IPS-15b (cell line): ENCODE data around the gene GLS.

ENCODE experiments used
- H3K27me3 ChIP-seq: one replicate; pipeline ENCODE4 v1.6.1; 2013; ENCODE audit warnings: low read length; ENCODE audit not compliant: control insufficient read depth, insufficient read depth
- H3K36me3 ChIP-seq: one replicate; pipeline ENCODE4 v1.6.1; 2013; ENCODE audit warnings: low read length; ENCODE audit not compliant: control insufficient read depth, insufficient read depth
- H3K4me1 ChIP-seq: one replicate; pipeline ENCODE4 v1.6.1; 2013; ENCODE audit warnings: mild to moderate bottlenecking, low read length; ENCODE audit not compliant: control insufficient read depth, insufficient read depth
- H3K4me3 ChIP-seq: one replicate; pipeline ENCODE4 v1.5.1; 2013; ENCODE audit warnings: low read depth, low read length
- H3K9ac ChIP-seq: one replicate; pipeline ENCODE4 v1.6.1; 2013; ENCODE audit warnings: low read depth, mild to moderate bottlenecking, low read length
- H3K9me3 ChIP-seq: one replicate; pipeline ENCODE4 v1.6.1; 2013; ENCODE audit warnings: mild to moderate bottlenecking, low read length; ENCODE audit not compliant: control insufficient read depth, insufficient read depth

Gene GLS

GRCh38 chr2:190891889-190892288 lies 11.3 kb downstream of the GLS start:
- Histone ChIP-seq H3K4me3 (no peak overlapping the region), H3K27me3 (no peaks in the 10 kb centered on the region), H3K36me3 (no peaks in the 10 kb centered on the region), H3K9ac (no peak overlapping the region), H3K9me3 (no peaks in the 10 kb centered on the region), H3K4me1 (peaks cover 8% of the 10 kb centered on the region)

- H3K4me1 ChIP-seq: peaks cover 4% of the 10 kb centered on the region
- H3K9me3 ChIP-seq: no peaks in the 10 kb centered on the region
- H3K4me3 ChIP-seq: no peak overlapping the region
- H3K9ac ChIP-seq: no peak overlapping the region
- H3K36me3 ChIP-seq: no peaks in the 10 kb centered on the region
- H3K27me3 ChIP-seq: no peaks in the 10 kb centered on the region
Observed at GRCh38 chr2:190893157-190893556, 12.5 kb downstream of the GLS start.

GRCh38 chr2:190896477-190896876 lies 15.9 kb downstream of the GLS start:
- Histone ChIP-seq H3K4me1 (no peaks in the 10 kb centered on the region), H3K9me3 (no peaks in the 10 kb centered on the region), H3K27me3 (no peaks in the 10 kb centered on the region), H3K9ac (no peak overlapping the region), H3K4me3 (no peak overlapping the region), H3K36me3 (no peaks in the 10 kb centered on the region)

GRCh38 chr2:190903693-190904450 lies 23.3 kb downstream of the GLS start:
- H3K4me3 ChIP-seq: no peak overlapping the region
- H3K36me3 ChIP-seq: no peaks in the 10 kb centered on the region
- no peak overlapping the region for H3K9ac ChIP-seq
- H3K9me3 ChIP-seq: no peaks in the 10 kb centered on the region
- H3K4me1 ChIP-seq: no peaks in the 10 kb centered on the region
- H3K27me3 ChIP-seq: no peaks in the 10 kb centered on the region

GRCh38 chr2:190904640-190905261 lies 24.1 kb downstream of the GLS start:
- H3K36me3 ChIP-seq: no peaks in the 10 kb centered on the region
- no peak overlapping the region for H3K9ac ChIP-seq
- no peaks in the 10 kb centered on the region for H3K4me1 ChIP-seq
- no peaks in the 10 kb centered on the region for H3K9me3 ChIP-seq
- no peak overlapping the region for H3K4me3 ChIP-seq
- no peaks in the 10 kb centered on the region for H3K27me3 ChIP-seq

GRCh38 chr2:190908532-190908931 lies 27.9 kb downstream of the GLS start:
- Histone ChIP-seq H3K4me1 (no peaks in the 10 kb centered on the region), H3K36me3 (no peaks in the 10 kb centered on the region), H3K4me3 (no peak overlapping the region), H3K9ac (no peak overlapping the region), H3K27me3 (no peaks in the 10 kb centered on the region), H3K9me3 (no peaks in the 10 kb centered on the region)

- Histone ChIP-seq H3K9me3 (no peaks in the 10 kb centered on the region), H3K27me3 (no peaks in the 10 kb centered on the region), H3K36me3 (no peaks in the 10 kb centered on the region), H3K4me1 (no peaks in the 10 kb centered on the region), H3K4me3 (no peak overlapping the region), H3K9ac (no peak overlapping the region)
Observed at GRCh38 chr2:190909680-190910079, 29.1 kb downstream of the GLS start.

GRCh38 chr2:190910341-190911136 lies 29.9 kb downstream of the GLS start:
- Histone ChIP-seq H3K9me3 (no peaks in the 10 kb centered on the region), H3K4me1 (no peaks in the 10 kb centered on the region), H3K27me3 (no peaks in the 10 kb centered on the region), H3K9ac (no peak overlapping the region), H3K4me3 (no peak overlapping the region), H3K36me3 (no peaks in the 10 kb centered on the region)

GRCh38 chr2:190911813-190912212 lies 31.2 kb downstream of the GLS start:
- Histone ChIP-seq H3K27me3 (no peaks in the 10 kb centered on the region), H3K4me3 (no peak overlapping the region), H3K4me1 (no peaks in the 10 kb centered on the region), H3K9me3 (no peaks in the 10 kb centered on the region), H3K36me3 (no peaks in the 10 kb centered on the region), H3K9ac (no peak overlapping the region)

GRCh38 chr2:190912726-190913125 lies 32.1 kb downstream of the GLS start:
- Histone ChIP-seq H3K4me3 (no peak overlapping the region), H3K27me3 (no peaks in the 10 kb centered on the region), H3K4me1 (no peaks in the 10 kb centered on the region), H3K9me3 (no peaks in the 10 kb centered on the region), H3K9ac (no peak overlapping the region), H3K36me3 (no peaks in the 10 kb centered on the region)

- H3K4me1 ChIP-seq: no peaks in the 10 kb centered on the region
Observed at GRCh38 chr2:190913725-190914124, 33.1 kb downstream of the GLS start.

GRCh38 chr2:190916829-190917228 lies 36.2 kb downstream of the GLS start:
- Histone ChIP-seq H3K27me3 (no peaks in the 10 kb centered on the region), H3K4me3 (no peak overlapping the region), H3K4me1 (no peaks in the 10 kb centered on the region), H3K9ac (no peak overlapping the region), H3K36me3 (no peaks in the 10 kb centered on the region), H3K9me3 (no peaks in the 10 kb centered on the region)

More at GRCh38 chr2:190913725-190914124, 33.1 kb downstream of the GLS start:
- Histone ChIP-seq H3K27me3 (no peaks in the 10 kb centered on the region), H3K9me3 (no peaks in the 10 kb centered on the region), H3K36me3 (no peaks in the 10 kb centered on the region), H3K9ac (no peak overlapping the region), H3K4me3 (no peak overlapping the region)
